Activated naive CD4-positive, alpha-beta T cell treated with anti-CD3 and anti-CD28 coated beads, Interleukin-2, amount 50 U/mL, for 16 hours (primary cell): ENCODE data around the gene OR8K5.
"Not testable (repeated sequence)": the region's sequence is repeated elsewhere in the genome, so short reads cannot be mapped to it uniquely, and the experiment has no call there.

Source experiments
- DNase-seq: peaks from one replicate; pipeline ENCODE4 v3.0.0-alpha.2; 2020

Gene OR8K5

GRCh38 chr11:56160217-56160616, at the start of gene OR8K5:
TSS of gene OR8K5 (minus strand) at chr11:56160317. CDS start at chr11:56160317, 0 bp downstream.
- DNase-seq: no peak

GRCh38 chr11:56207790-56208189, 47.7 kb upstream of the OR8K5 start:
- no peak for DNase-seq

GRCh38 chr11:56197367-56197766, 37.2 kb upstream of the OR8K5 start:
- no peak for DNase-seq

- no peak for DNase-seq
Observed at GRCh38 chr11:56196705-56197104, 36.6 kb upstream of the OR8K5 start.

- no peak for DNase-seq
Observed at GRCh38 chr11:56188602-56189001, 28.5 kb upstream of the OR8K5 start.

GRCh38 chr11:56183459-56183858, 23.3 kb upstream of the OR8K5 start:
- no peak for DNase-seq

GRCh38 chr11:56176318-56176717, 16.2 kb upstream of the OR8K5 start, which contains the start of gene OR5J2:
TSS of gene OR5J2 (plus strand) at chr11:56176618. CDS start at chr11:56176618, 0 bp downstream.
- no peak for DNase-seq

- DNase-seq: no peak
Observed at GRCh38 chr11:56172256-56172830, 12.2 kb upstream of the OR8K5 start.

- no peak for DNase-seq
Observed at GRCh38 chr11:56163804-56164203, 3.7 kb upstream of the OR8K5 start.

- no peak for DNase-seq
Observed at GRCh38 chr11:56152333-56152732, 7.8 kb downstream of the OR8K5 start.

- no peak for DNase-seq
Observed at GRCh38 chr11:56151376-56151775, 8.7 kb downstream of the OR8K5 start.

GRCh38 chr11:56143681-56144080, 16.4 kb downstream of the OR8K5 start:
- DNase-seq: not testable (repeated sequence)

- no peak for DNase-seq
Observed at GRCh38 chr11:56140151-56140661, 19.9 kb downstream of the OR8K5 start, which contains the start of gene OR8J3. TSS of gene OR8J3 (minus strand) at chr11:56140201. CDS start at chr11:56137718, 2,483 bp downstream.

GRCh38 chr11:56122073-56122472, 38.0 kb downstream of the OR8K5 start, which contains the start of gene OR8H3:
TSS of gene OR8H3 (plus strand) at chr11:56122373. CDS start at chr11:56122373, 0 bp downstream.
- DNase-seq: no peak
